Measurements from ENCODE around the gene AJAP1. TPM values are rescaled to one million over a fixed set of nuclear protein-coding genes. Genes with fewer than 3 reads are reported as not detected.

AJAP1 gene
- total RNA-seq, 4 donors from 2014 or later = 0.12 to 0.81 (median 0.32) TPM

DNA sequence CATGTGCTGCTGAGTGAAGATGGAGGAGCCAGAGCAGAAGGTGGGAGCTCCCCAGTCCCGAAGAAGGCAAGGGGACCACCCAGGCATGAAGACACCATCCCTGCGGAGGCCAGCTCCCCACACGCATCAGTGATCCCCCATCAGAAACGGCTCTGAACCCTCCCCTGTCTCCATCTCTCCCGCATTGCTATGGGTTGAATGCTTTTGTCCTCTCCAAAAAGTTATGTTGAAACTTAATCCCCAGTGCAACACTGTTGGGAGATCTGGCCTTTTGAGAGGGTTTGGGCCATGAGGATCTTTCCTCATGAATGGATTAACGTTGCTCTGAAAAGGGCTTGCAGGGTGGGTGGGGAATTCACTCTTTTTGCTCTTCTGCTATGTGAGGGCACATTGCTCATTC is 147.6 kb downstream of the AJAP1 start:
- H3K36me3 ChIP-seq = no peaks in the 10 kb centered on the region
- no peaks in the 10 kb centered on the region for H3K4me1 ChIP-seq
- H3K9me3 ChIP-seq = peaks cover 0 to 12% (median 0%) of the 10 kb centered on the region in 3 donors
- no peak for TF ChIP-seq POLR2A (IDR thresholded peaks at IDR 0.05)
- TF ChIP-seq, protein P1, sequence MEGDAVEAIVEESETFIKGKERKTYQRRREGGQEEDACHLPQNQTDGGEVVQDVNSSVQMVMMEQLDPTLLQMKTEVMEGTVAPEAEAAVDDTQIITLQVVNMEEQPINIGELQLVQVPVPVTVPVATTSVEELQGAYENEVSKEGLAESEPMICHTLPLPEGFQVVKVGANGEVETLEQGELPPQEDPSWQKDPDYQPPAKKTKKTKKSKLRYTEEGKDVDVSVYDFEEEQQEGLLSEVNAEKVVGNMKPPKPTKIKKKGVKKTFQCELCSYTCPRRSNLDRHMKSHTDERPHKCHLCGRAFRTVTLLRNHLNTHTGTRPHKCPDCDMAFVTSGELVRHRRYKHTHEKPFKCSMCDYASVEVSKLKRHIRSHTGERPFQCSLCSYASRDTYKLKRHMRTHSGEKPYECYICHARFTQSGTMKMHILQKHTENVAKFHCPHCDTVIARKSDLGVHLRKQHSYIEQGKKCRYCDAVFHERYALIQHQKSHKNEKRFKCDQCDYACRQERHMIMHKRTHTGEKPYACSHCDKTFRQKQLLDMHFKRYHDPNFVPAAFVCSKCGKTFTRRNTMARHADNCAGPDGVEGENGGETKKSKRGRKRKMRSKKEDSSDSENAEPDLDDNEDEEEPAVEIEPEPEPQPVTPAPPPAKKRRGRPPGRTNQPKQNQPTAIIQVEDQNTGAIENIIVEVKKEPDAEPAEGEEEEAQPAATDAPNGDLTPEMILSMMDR (IDR thresholded peaks at IDR 0.05) = no peak
- no peak for TF ChIP-seq EP300 (IDR thresholded peaks at IDR 0.05)
- no peak for TF ChIP-seq POLR2AphosphoS5 (IDR thresholded peaks at IDR 0.05)
- ATAC-seq = peak; percentile 18
- 27 to 70% methylated on average over 4 to 6 of the region's 6 CpGs for WGBS, 2 donors (ENCODE audit: low coverage in 1 of 2)
- H3K4me3 ChIP-seq = no peak overlapping the region
- no peak overlapping the region for H3K27ac ChIP-seq
- peaks cover 38% of the 10 kb centered on the region for H3K27me3 ChIP-seq

DNA sequence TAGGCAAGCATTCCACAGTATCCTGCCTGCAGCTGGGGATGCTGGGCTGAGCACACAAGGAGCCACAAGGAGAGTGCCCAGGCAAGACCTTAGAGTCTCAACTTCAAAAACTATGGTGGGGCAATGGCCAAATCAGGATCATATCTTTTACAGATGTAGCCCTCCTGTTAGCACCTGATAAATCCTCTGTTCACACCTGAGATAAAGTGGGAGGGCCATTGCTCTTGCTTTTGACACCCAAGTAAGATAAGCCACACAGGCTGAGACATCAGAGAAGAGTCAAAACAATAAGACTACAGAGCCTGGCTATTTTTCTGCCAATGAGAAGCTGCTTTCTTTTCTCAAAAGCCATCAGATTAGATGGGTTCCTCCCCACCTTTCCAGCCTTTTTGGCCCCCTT is 148.9 kb downstream of the AJAP1 start:
- H3K36me3 ChIP-seq = no peaks in the 10 kb centered on the region
- H3K27me3 ChIP-seq = peaks cover 38% of the 10 kb centered on the region
- no peak for TF ChIP-seq POLR2A (IDR thresholded peaks at IDR 0.05)
- no peak for TF ChIP-seq POLR2AphosphoS5 (IDR thresholded peaks at IDR 0.05)
- no peak for TF ChIP-seq EP300 (IDR thresholded peaks at IDR 0.05)
- H3K4me1 ChIP-seq = no peaks in the 10 kb centered on the region
- H3K4me3 ChIP-seq = no peak overlapping the region
- peaks cover 0 to 12% (median 0%) of the 10 kb centered on the region in 3 donors for H3K9me3 ChIP-seq
- no peak overlapping the region for H3K27ac ChIP-seq
- ATAC-seq = no peak

DNA sequence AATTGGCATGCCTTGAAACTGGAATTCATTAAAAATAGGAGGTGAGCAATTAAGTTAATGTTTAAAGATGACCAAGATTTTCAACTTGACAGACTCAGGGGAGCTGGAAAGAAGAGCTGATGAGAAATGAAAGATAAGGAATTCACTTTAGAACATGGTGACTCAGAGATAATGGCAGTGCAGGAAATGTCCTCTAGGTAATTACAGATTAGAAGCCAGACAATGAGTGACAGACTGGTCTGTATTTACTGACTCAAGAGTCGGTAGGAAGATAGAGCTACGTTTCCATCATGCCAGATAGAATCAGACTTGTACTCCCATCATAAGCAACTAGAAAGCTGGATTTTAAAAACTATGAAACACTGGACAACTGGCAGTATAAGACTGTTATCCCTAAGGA is 151.6 kb downstream of the AJAP1 start:
- Histone ChIP-seq H3K9me3 (peaks cover 0 to 18% (median 0%) of the 10 kb centered on the region in 3 donors), H3K36me3 (no peaks in the 10 kb centered on the region), H3K27ac (no peak overlapping the region), H3K4me3 (no peak overlapping the region), H3K4me1 (no peaks in the 10 kb centered on the region), H3K27me3 (peaks cover 30% of the 10 kb centered on the region)
- ATAC-seq = no peak
- 63 to 65% methylated on average over 2 of the region's 2 CpGs for WGBS, 2 donors (ENCODE audit: low coverage in 1 of 2)
- TF ChIP-seq POLR2AphosphoS5 (IDR thresholded peaks at IDR 0.05) = no peak
- no peak for TF ChIP-seq EP300 (IDR thresholded peaks at IDR 0.05)
- TF ChIP-seq, protein P1 (IDR thresholded peaks at IDR 0.05) = no peak
- TF ChIP-seq POLR2A (IDR thresholded peaks at IDR 0.05) = no peak

DNA sequence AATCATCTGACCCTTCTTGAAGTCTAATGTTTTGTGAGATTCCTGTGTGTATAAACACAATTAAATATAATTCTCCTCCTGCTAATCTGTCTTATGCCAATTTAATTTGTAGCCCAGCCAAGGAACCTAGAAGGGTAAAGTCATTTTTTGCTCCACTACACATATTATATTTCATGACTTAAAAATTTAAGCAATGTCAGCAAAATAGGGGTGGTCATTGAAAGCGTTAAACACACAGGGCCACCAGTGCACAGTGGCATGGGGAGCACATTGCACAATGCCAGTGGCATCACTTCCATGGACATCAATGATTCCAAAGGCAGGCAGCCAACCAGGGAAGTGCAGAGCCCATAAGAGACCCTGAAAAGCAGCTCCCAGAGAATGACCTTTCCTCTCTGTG is 166.1 kb downstream of the AJAP1 start:
- Histone ChIP-seq H3K27me3 (no peaks in the 10 kb centered on the region), H3K4me1 (no peaks in the 10 kb centered on the region), H3K36me3 (no peaks in the 10 kb centered on the region), H3K9me3 (peaks cover 0 to 35% (median 0%) of the 10 kb centered on the region in 3 donors), H3K4me3 (no peak overlapping the region), H3K27ac (no peak overlapping the region)
- no peak for ATAC-seq
- TF ChIP-seq, protein P1 (IDR thresholded peaks at IDR 0.05) = no peak
- TF ChIP-seq POLR2AphosphoS5 (IDR thresholded peaks at IDR 0.05) = no peak
- TF ChIP-seq EP300 (IDR thresholded peaks at IDR 0.05) = no peak
- TF ChIP-seq POLR2A (IDR thresholded peaks at IDR 0.05) = no peak
- WGBS, 2 donors (ENCODE audit: low coverage in 1 of 2) = 100% methylated on average over 1 of the region's 1 CpG; no CpG with 5 or more reads in 1 of the 2 donors

DNA sequence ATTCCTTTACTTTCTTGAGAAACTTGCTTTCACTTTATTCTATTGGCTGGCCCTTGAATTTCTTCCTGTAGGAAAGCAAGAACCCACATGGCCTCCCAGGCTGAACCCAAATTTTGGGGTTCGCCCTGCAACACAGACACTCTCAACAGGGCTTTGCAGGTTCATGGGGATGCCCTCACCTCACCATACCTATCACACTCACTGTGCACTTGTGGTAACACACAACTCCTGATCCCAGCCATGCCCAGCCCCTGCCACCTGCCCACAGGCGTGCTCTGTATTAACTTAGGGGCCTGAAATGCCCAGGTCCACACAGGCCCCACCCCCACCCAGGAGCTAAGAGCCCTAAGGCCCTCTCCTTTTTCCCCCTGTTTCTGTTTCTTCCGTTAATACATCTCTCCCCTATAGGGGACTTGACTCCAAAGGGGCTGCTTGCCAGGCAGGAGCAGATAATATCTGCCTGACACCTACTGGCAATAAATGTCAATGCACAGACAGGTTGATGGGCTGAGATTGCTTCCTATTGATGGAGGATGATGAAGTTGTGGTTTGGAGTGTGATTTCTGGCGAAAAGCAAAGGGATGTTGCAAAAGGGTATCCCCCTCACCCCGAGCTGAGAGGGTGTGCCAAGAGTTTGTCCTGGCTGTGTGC is 171.5 kb downstream of the AJAP1 start:
- H3K36me3 ChIP-seq = no peaks in the 10 kb centered on the region
- no peak overlapping the region for H3K4me3 ChIP-seq
- H3K9me3 ChIP-seq = peaks cover 0 to 18% (median 0%) of the 10 kb centered on the region in 3 donors
- peaks cover 10% of the 10 kb centered on the region for H3K27me3 ChIP-seq
- TF ChIP-seq, protein P1 (IDR thresholded peaks at IDR 0.05) = peak in 2 of 4 experiments; percentile 22 to 37
- TF ChIP-seq POLR2AphosphoS5 (IDR thresholded peaks at IDR 0.05) = no peak
- no peak overlapping the region for H3K27ac ChIP-seq
- no peaks in the 10 kb centered on the region for H3K4me1 ChIP-seq
- no peak for ATAC-seq
- WGBS, 2 donors (ENCODE audit: low coverage in 1 of 2) = 56 to 80% methylated on average over 1 to 4 of the region's 5 CpGs
